ENCODE measurements around the gene NRG4.

DNA sequence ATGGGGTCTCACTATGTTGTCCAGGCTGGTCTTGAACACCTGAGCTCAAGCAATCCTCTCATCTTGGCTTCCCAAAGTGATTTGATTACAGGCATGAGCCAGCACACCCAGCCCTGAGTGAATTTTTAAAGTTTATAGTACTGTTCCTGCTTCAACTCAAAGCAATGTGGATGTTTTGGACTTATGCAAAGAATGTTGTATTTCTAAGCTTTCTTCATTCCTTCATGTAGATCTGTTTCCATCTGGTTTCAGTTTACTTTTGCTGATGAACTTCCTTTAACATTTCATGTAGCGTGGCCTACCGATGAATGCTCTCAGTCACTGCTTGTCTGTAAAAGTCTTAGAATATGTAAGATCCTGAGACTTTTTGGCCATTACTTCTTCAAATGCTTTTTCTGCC, 23.2 kb downstream of the NRG4 start:
- no peak for TF ChIP-seq POLR2A (IDR thresholded peaks at IDR 0.05)
- TF ChIP-seq, protein P1, sequence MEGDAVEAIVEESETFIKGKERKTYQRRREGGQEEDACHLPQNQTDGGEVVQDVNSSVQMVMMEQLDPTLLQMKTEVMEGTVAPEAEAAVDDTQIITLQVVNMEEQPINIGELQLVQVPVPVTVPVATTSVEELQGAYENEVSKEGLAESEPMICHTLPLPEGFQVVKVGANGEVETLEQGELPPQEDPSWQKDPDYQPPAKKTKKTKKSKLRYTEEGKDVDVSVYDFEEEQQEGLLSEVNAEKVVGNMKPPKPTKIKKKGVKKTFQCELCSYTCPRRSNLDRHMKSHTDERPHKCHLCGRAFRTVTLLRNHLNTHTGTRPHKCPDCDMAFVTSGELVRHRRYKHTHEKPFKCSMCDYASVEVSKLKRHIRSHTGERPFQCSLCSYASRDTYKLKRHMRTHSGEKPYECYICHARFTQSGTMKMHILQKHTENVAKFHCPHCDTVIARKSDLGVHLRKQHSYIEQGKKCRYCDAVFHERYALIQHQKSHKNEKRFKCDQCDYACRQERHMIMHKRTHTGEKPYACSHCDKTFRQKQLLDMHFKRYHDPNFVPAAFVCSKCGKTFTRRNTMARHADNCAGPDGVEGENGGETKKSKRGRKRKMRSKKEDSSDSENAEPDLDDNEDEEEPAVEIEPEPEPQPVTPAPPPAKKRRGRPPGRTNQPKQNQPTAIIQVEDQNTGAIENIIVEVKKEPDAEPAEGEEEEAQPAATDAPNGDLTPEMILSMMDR (IDR thresholded peaks at IDR 0.05): no peak

Data from transverse colon (tissue), 3 donors.